Neural crest cell (in vitro differentiated cells): ENCODE measurements around the gene KRT24. TPM values are rescaled to one million over a fixed set of nuclear protein-coding genes. Genes with fewer than 3 reads are reported as not detected.

Experiments used
- DNase-seq: peaks from one replicate; pipeline ENCODE4 v3.0.0; 2021; ENCODE audit warnings: low read depth, mixed read lengths, low spot score
- H3K27ac Mint-ChIP-seq: one replicate; pipeline ENCODE4 v1.8.0; 2021; ENCODE audit warnings: mild to moderate bottlenecking, mixed read lengths; ENCODE audit not compliant: unreplicated experiment
- H3K27me3 Mint-ChIP-seq: 2 replicates; pipeline ENCODE4 v1.8.0; 2021; ENCODE audit warnings: low read depth, mild to moderate bottlenecking, mixed read lengths
- H3K36me3 Mint-ChIP-seq: 2 replicates; pipeline ENCODE4 v1.8.0; 2021; ENCODE audit warnings: low read depth, mild to moderate bottlenecking, mixed read lengths
- H3K4me1 Mint-ChIP-seq: 2 replicates; pipeline ENCODE4 v1.8.0; 2021; ENCODE audit warnings: mixed read lengths
- H3K4me3 Mint-ChIP-seq: one replicate; pipeline ENCODE4 v1.8.0; 2021; ENCODE audit warnings: mild to moderate bottlenecking, mixed read lengths
- H3K9me3 Mint-ChIP-seq: 2 replicates; pipeline ENCODE4 v1.8.0; 2021; ENCODE audit warnings: mixed read lengths
- CTCF ChIP-seq: fragments of 200-600 bp; sonication (generic); conservative IDR thresholded peaks from 2 replicates; pipeline ENCODE4 v1.5.0; 2021; ENCODE audit warnings: antibody characterized with exemption, mild to moderate bottlenecking
- total RNA-seq: library from RNA; stranded (reverse); gene quantifications from 2 replicates; pipeline ENCODE4 v1.2.1, GENCODE V29; 2021

The KRT24 gene
- total RNA-seq, 1 donor from 2014 or later = not detected

- no peaks in the 10 kb centered on the region for H3K4me1 Mint-ChIP-seq
- no peak overlapping the region for H3K27ac Mint-ChIP-seq
- no peaks in the 10 kb centered on the region for H3K9me3 Mint-ChIP-seq
- peaks cover 70% of the 10 kb centered on the region for H3K27me3 Mint-ChIP-seq
- H3K36me3 Mint-ChIP-seq = no peaks in the 10 kb centered on the region
- H3K4me3 Mint-ChIP-seq = no peak overlapping the region
- no peak for DNase-seq
- TF ChIP-seq CTCF = no peak
These were observed 24.0 kb downstream of the KRT24 start for GRCh38 chr17:40679523-40679907.

GRCh38 chr17:40678902-40679522 lies 24.5 kb downstream of the KRT24 start:
- H3K4me1 Mint-ChIP-seq = no peaks in the 10 kb centered on the region
- no peak overlapping the region for H3K4me3 Mint-ChIP-seq
- no peak for DNase-seq
- H3K27ac Mint-ChIP-seq = no peak overlapping the region
- TF ChIP-seq CTCF = no peak
- H3K27me3 Mint-ChIP-seq = peaks cover 72% of the 10 kb centered on the region
- H3K36me3 Mint-ChIP-seq = no peaks in the 10 kb centered on the region
- no peaks in the 10 kb centered on the region for H3K9me3 Mint-ChIP-seq

- peaks cover 72% of the 10 kb centered on the region for H3K27me3 Mint-ChIP-seq
- H3K4me3 Mint-ChIP-seq = no peak overlapping the region
- no peaks in the 10 kb centered on the region for H3K36me3 Mint-ChIP-seq
- H3K4me1 Mint-ChIP-seq = no peaks in the 10 kb centered on the region
- no peaks in the 10 kb centered on the region for H3K9me3 Mint-ChIP-seq
- no peak for DNase-seq
- peak overlapping the region; percentile 12 for H3K27ac Mint-ChIP-seq
- TF ChIP-seq CTCF = no peak
These were observed 27.6 kb downstream of the KRT24 start for GRCh38 chr17:40675905-40676304.

GRCh38 chr17:40672654-40673053 lies 30.9 kb downstream of the KRT24 start:
- no peak overlapping the region for H3K27ac Mint-ChIP-seq
- no peaks in the 10 kb centered on the region for H3K9me3 Mint-ChIP-seq
- no peak for TF ChIP-seq CTCF
- no peaks in the 10 kb centered on the region for H3K36me3 Mint-ChIP-seq
- H3K27me3 Mint-ChIP-seq = peaks cover 52% of the 10 kb centered on the region
- H3K4me3 Mint-ChIP-seq = no peak overlapping the region
- no peaks in the 10 kb centered on the region for H3K4me1 Mint-ChIP-seq
- no peak for DNase-seq

- Mint-ChIP-seq H3K4me3 (no peak overlapping the region), H3K27ac (peak overlapping the region; percentile 24)
These were observed 32.3 kb downstream of the KRT24 start for GRCh38 chr17:40671282-40671681.

More at GRCh38 chr17:40671282-40671681, 32.3 kb downstream of the KRT24 start:
- TF ChIP-seq CTCF = no peak
- Mint-ChIP-seq H3K4me1 (no peaks in the 10 kb centered on the region), H3K9me3 (no peaks in the 10 kb centered on the region), H3K27me3 (peaks cover 45% of the 10 kb centered on the region), H3K36me3 (no peaks in the 10 kb centered on the region)
- DNase-seq = no peak
